B cell (primary cell): ENCODE measurements around the gene COL25A1. TPM values are rescaled to one million over a fixed set of nuclear protein-coding genes. Genes with fewer than 3 reads are reported as not detected.

ENCODE experiments used
- ATAC-seq: fragments of 200-7000 bp; cut with Tn5 transposase; one replicate; pipeline ENCODE4 v1.10.0; 2021; ENCODE audit warnings: low read depth, mild to moderate bottlenecking, moderate number of reproducible peaks, moderate library complexity
- CTCF ChIA-PET: fragments of 350-600 bp; sonication (Branson Sonifier 250); formaldehyde crosslinking; loops from one replicate; lab custom pipeline; 2021; ENCODE audit warnings: antibody characterized with exemption, inconsistent platforms; lab: Charles Lee
- POLR2A ChIA-PET: fragments of 350-600 bp; sonication (Branson Sonifier 250); formaldehyde crosslinking; loops from one replicate; lab custom pipeline; 2021; ENCODE audit warnings: antibody characterized with exemption; lab: Charles Lee
- DNase-seq: peaks from one replicate; pipeline ENCODE4 v3.0.0; 2013
- H2AFZ ChIP-seq: 2 replicates; pipeline ENCODE4 v1.6.1; 2012; ENCODE audit warnings: mild to moderate bottlenecking, low read depth, low read length; ENCODE audit not compliant: insufficient read depth, poor library complexity, severe bottlenecking
- H3K27ac ChIP-seq, 2 donors: 1 replicate in 1 of 2; 2 replicates in 1 of 2; pipeline ENCODE4 v1.5.1; 2012 to 2013; ENCODE audit warnings: low read length in 2 of 2, mild to moderate bottlenecking in 2 of 2, moderate library complexity in 1 of 2
- H3K27me3 ChIP-seq, 4 experiments: fragments of 200-600 bp in 1 of 4; sonication (generic) in 1 of 4; replicated peaks in 1 of 4; 1 replicate in 2 of 4; 2 replicates in 2 of 4; pipeline versions ENCODE4 v1.6.1 to v1.7.0; 2013 to 2016; ENCODE audit warnings: low read length in 3 of 4, mild to moderate bottlenecking in 2 of 4, mixed read lengths in 1 of 4, moderate library complexity in 1 of 4; ENCODE audit not compliant: insufficient read depth in 4 of 4, control insufficient read depth in 3 of 4; ENCODE audit errors: control extremely low read depth in 1 of 4
- H3K36me3 ChIP-seq, 2 experiments: replicated peaks in 1 of 2; 1 replicate in 1 of 2; 2 replicates in 1 of 2; pipeline versions ENCODE4 v1.6.1 to v1.7.1; 2013; ENCODE audit warnings: low read length in 1 of 2; ENCODE audit not compliant: insufficient read depth in 2 of 2, control insufficient read depth in 1 of 2; ENCODE audit errors: control extremely low read depth in 1 of 2, extremely low read depth in 1 of 2
- H3K4me1 ChIP-seq, 2 donors: fragments of 200-600 bp in 1 of 2; sonication (generic) in 1 of 2; 1 replicate in 1 of 2; 2 replicates in 1 of 2; pipeline versions ENCODE4 v1.5.1 to v1.6.1; 2013 to 2017; ENCODE audit warnings: low read length in 2 of 2; ENCODE audit not compliant: control insufficient read depth in 2 of 2, insufficient read depth in 2 of 2
- H3K4me2 ChIP-seq: replicated peaks from 2 replicates; pipeline ENCODE3; 2012; ENCODE audit warnings: mild to moderate bottlenecking, low read depth, low read length; ENCODE audit not compliant: poor library complexity, severe bottlenecking
- H3K4me3 ChIP-seq, 5 experiments: fragments of 200-600 bp in 1 of 5; sonication (generic) in 1 of 5; 1 replicate in 3 of 5; 2 replicates in 2 of 5; pipeline versions ENCODE4 v1.5.1 to v1.7.0; 2011 to 2016; ENCODE audit warnings: low read length in 4 of 5, mild to moderate bottlenecking in 4 of 5, low read depth in 2 of 5, control low read depth in 1 of 5, moderate library complexity in 1 of 5; ENCODE audit not compliant: insufficient read depth in 1 of 5; ENCODE audit errors: control extremely low read depth in 1 of 5, extremely low read depth in 1 of 5
- H3K79me2 ChIP-seq: fragments of 200-600 bp; sonication (generic); one replicate; pipeline ENCODE4 v1.6.0; 2016; ENCODE audit warnings: low read length; ENCODE audit not compliant: control insufficient read depth, insufficient read depth
- H3K9ac ChIP-seq: fragments of 200-600 bp; sonication (generic); 2 replicates; pipeline ENCODE4 v1.6.1; 2017; ENCODE audit warnings: mild to moderate bottlenecking, low read length, moderate library complexity
- H3K9me3 ChIP-seq, 3 donors: one replicate each; pipeline versions ENCODE4 v1.6.1 to v1.7.1; 2013; ENCODE audit warnings: low read length in 2 of 3; ENCODE audit not compliant: control insufficient read depth in 2 of 3, insufficient read depth in 1 of 3; ENCODE audit errors: control extremely low read depth in 1 of 3
- H4K20me1 ChIP-seq: 2 replicates; pipeline ENCODE4 v1.6.0; 2012; ENCODE audit warnings: mild to moderate bottlenecking, low read length; ENCODE audit not compliant: insufficient read depth, control insufficient read depth, poor library complexity, severe bottlenecking
- H3K27ac Mint-ChIP-seq: one replicate; pipeline ENCODE4 v1.8.0; 2021; ENCODE audit warnings: mixed read lengths
- H3K27me3 Mint-ChIP-seq: one replicate; pipeline ENCODE4 v1.8.0; 2021; ENCODE audit warnings: mixed read lengths
- H3K4me1 Mint-ChIP-seq: one replicate; pipeline ENCODE4 v1.8.0; 2021; ENCODE audit warnings: mixed read lengths
- H3K4me3 Mint-ChIP-seq: one replicate; pipeline ENCODE4 v1.8.0; 2021; ENCODE audit warnings: mixed read lengths
- H3K9me3 Mint-ChIP-seq: one replicate; pipeline ENCODE4 v1.8.0; 2022; ENCODE audit warnings: mixed read lengths; ENCODE audit not compliant: insufficient read depth
- CTCF ChIP-seq: fragments of 200-600 bp; IDR thresholded peaks from one replicate; pipeline ENCODE4 v1.8.0; 2022; ENCODE audit warnings: antibody characterized with exemption, mild to moderate bottlenecking
- EZH2 ChIP-seq: IDR thresholded peaks from 2 replicates; pipeline ENCODE4 v1.6.1; 2012; ENCODE audit warnings: borderline replicate concordance, low read depth, mild to moderate bottlenecking, moderate library complexity, low read length; ENCODE audit not compliant: insufficient read depth, poor library complexity, severe bottlenecking
- WGBS: methylation state at CpG from one replicate; pipeline ENCODE4 v1.1.5; 2013; ENCODE audit warnings: missing lambda C conversion rate; ENCODE audit not compliant: insufficient coverage; 5-methylcytosine and 5-hydroxymethylcytosine counted together
- intact Hi-C: fragments of 100-400 bp; cut with micrococcal nuclease; formaldehyde crosslinking; loops from one replicate; pipeline ENCODE4 v1.10.0; 2022
- polyA plus RNA-seq: library from polyadenylated mRNA; depleted of rRNA; stranded (reverse); fragments of >200 nt; gene quantifications from 2 replicates; pipeline ENCODE4 v1.2.3, GENCODE V29; 2012
- total RNA-seq, 2 donors: library from RNA; stranded (reverse); fragments of 120-200 nt in 1 of 2; gene quantifications; 1 replicate in 1 of 2; 2 replicates in 1 of 2; pipeline versions ENCODE4 v1.2.3 to v1.2.4, GENCODE V29; 2013 to 2022

Gene COL25A1
- total and polyA plus RNA-seq, 2 donors (not counting 1 experiment from before 2014, with no cell fraction given) = not detected

GRCh38 chr4:109215506-109215905, 87.0 kb downstream of the COL25A1 start:
- intact Hi-C loops = no loop called here
- H3K4me3 ChIP-seq = no peak overlapping the region
- no peak overlapping the region for H3K27ac ChIP-seq
- no peaks in the 10 kb centered on the region for H4K20me1 ChIP-seq
- no peak overlapping the region for H3K9ac ChIP-seq
- no peaks in the 10 kb centered on the region for H3K36me3 ChIP-seq
- H3K79me2 ChIP-seq = no peaks in the 10 kb centered on the region
- no peak for ATAC-seq
- CTCF ChIA-PET = no interaction called here
- TF ChIP-seq EZH2 (no peak), CTCF (no peak)
- no peak overlapping the region for H2AFZ ChIP-seq
- H3K27ac Mint-ChIP-seq = no peak overlapping the region
- H3K4me2 ChIP-seq = no peak overlapping the region
- no CpG with 5 or more reads among the region's 2 CpGs for WGBS
- H3K9me3 ChIP-seq = no peaks in the 10 kb centered on the region
- H3K4me3 Mint-ChIP-seq = no peak overlapping the region
- H3K27me3 Mint-ChIP-seq = no peaks in the 10 kb centered on the region
- H3K27me3 ChIP-seq = no peaks in the 10 kb centered on the region
- POLR2A ChIA-PET = no interaction called here
- no peaks in the 10 kb centered on the region for H3K4me1 ChIP-seq
- no peaks in the 10 kb centered on the region for H3K9me3 Mint-ChIP-seq
- no peaks in the 10 kb centered on the region for H3K4me1 Mint-ChIP-seq
- DNase-seq = no peak

DNA sequence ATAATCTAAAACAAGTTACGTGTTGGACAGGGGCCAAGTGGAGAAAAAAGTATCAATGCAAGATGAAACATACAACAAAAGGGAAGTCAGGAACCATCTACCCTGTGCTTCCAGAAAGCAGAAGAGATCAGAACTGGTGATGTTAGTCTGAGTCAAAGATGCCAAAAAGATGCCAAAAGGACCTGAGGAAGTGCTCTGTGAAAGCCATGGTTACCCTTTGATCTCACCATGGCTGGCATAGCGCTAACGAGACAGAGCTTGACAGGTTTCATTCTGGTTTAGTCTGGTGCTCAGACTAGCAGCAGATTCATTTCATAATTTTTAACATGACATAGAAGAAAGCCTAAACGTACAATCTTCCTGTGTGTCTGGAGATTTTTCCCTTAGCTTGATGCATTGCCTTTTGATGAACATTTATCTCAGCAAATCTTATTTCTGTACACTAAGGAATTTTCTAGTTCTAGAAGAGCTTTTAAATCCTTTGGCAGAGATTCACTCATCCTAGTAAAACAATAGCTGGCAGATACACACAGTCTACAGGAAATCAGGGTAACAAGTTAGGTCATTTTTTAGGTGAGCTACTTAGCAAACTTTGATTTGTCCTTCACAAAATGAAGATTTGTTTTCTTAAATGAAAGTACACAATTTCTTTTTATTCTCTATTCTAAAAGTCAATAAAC, 87.7 kb downstream of the COL25A1 start:
- Histone ChIP-seq H3K27ac (no peak overlapping the region), H3K4me3 (no peak overlapping the region), H2AFZ (no peak overlapping the region), H3K9me3 (no peaks in the 10 kb centered on the region), H3K36me3 (no peaks in the 10 kb centered on the region), H4K20me1 (no peaks in the 10 kb centered on the region), H3K27me3 (no peaks in the 10 kb centered on the region), H3K4me2 (no peak overlapping the region), H3K9ac (no peak overlapping the region), H3K79me2 (no peaks in the 10 kb centered on the region), H3K4me1 (no peaks in the 10 kb centered on the region)
- no peaks in the 10 kb centered on the region for H3K4me1 Mint-ChIP-seq
- H3K9me3 Mint-ChIP-seq = no peaks in the 10 kb centered on the region
- WGBS = 100% methylated on average over 1 of the region's 4 CpGs
- H3K27ac Mint-ChIP-seq = no peak overlapping the region
- ATAC-seq (no peak), DNase-seq (no peak)
- TF ChIP-seq CTCF = no peak
- TF ChIP-seq EZH2 = no peak
- H3K4me3 Mint-ChIP-seq = no peak overlapping the region
- CTCF ChIA-PET = no interaction called here
- H3K27me3 Mint-ChIP-seq = no peaks in the 10 kb centered on the region
- intact Hi-C loops = no loop called here
- POLR2A ChIA-PET = no interaction called here
